ENCODE data around the gene SLN.

The SLN gene

DNA sequence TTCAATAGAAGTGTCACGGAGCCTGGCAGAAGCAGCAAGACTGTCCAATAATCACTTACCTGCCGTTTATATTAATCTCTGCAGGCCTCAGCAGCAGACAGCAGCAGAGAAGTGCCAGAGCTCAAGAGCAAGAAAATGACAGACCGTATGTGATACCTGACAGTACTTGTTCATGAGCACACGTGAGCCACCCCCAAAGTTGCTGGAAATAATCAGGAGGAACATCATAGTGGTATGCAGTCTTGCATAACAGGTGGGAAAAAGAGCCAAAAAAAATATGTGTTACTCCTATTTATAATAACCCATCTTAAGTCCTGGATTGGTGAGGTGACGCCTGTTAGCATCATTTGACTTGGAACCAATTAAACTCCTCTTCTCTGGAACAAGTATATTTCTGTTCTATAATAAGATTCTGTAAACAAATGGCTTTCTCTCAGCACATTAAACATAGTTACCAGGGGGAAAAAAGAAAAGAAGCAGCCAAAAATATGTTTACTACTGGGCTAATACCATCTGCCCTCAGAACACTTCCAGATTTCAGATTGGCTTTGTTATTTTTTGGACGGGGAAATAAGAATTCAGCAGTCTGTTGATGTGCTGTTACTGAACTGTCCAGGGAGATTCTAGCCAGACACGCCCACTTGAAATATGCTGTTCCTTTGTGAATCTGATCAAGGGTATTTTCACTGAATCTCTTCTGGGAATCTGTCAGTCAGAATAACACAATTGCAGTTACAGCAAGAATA lies 7.9 kb upstream of the SLN start:
- TF ChIP-seq, protein P1, sequence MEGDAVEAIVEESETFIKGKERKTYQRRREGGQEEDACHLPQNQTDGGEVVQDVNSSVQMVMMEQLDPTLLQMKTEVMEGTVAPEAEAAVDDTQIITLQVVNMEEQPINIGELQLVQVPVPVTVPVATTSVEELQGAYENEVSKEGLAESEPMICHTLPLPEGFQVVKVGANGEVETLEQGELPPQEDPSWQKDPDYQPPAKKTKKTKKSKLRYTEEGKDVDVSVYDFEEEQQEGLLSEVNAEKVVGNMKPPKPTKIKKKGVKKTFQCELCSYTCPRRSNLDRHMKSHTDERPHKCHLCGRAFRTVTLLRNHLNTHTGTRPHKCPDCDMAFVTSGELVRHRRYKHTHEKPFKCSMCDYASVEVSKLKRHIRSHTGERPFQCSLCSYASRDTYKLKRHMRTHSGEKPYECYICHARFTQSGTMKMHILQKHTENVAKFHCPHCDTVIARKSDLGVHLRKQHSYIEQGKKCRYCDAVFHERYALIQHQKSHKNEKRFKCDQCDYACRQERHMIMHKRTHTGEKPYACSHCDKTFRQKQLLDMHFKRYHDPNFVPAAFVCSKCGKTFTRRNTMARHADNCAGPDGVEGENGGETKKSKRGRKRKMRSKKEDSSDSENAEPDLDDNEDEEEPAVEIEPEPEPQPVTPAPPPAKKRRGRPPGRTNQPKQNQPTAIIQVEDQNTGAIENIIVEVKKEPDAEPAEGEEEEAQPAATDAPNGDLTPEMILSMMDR (IDR thresholded peaks at IDR 0.05; ENCODE audit: low read depth, low read length, missing control alignments): no peak
- H3K4me3 ChIP-seq (ENCODE audit: low read depth, low read length): no peak overlapping the region
- no peak for DNase-seq (ENCODE audit: low read depth)

DNA sequence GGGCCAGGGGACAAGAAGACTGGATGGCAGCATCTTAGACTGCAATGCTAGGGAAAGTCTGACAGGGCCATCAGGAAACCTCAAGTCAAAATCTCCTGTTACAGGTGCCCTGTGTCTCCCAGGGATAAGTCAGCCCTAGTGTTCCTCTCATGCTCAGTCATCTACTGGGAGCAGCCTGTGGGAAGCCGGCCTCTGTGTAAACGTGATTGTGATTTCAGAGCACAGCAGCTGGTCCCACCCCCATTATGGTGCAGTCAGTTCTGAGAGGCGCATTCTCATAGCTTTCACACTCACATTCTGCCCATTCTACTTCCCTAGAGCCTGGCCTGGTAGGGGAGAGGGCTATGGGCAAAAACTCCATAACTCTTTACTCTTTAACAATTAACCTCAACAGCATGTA lies 7.2 kb upstream of the SLN start:
- no peak for DNase-seq (ENCODE audit: low read depth)
- no peak overlapping the region for H3K4me3 ChIP-seq (ENCODE audit: low read depth, low read length)
- TF ChIP-seq, protein P1 (IDR thresholded peaks at IDR 0.05; ENCODE audit: low read depth, low read length, missing control alignments): no peak

DNA sequence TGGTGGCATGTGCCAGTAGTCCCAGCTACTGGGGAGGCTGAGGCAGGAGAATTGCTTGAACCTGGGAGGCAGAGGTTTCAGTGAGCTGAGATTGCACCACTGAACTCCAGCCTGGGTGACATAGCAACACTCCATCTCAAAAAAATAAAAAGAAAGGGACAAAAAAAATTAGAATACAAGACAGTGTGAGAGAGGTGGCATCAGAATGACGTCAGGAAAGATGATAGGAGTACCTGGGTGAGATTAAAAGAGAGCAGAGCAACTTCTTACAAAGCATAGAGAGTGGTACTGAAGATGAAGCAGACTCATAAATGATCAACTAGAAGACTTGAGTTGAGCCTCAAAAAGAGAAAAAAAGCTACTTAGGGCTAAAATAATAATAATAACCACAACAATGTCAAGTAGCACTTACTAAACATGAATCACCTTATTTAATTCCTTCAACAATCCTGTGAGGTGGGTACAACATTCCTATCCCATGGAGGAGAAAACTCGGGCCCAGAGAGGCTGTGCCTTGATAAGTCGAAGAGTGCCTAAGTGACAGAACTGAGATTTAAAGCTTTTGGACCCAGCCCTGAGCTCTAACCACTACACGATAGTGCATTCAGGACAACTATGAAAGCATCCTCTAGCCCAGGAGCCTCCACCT lies 5.2 kb upstream of the SLN start:
- TF ChIP-seq, protein P1 (IDR thresholded peaks at IDR 0.05; ENCODE audit: low read depth, low read length, missing control alignments): no peak
- no peak overlapping the region for H3K4me3 ChIP-seq (ENCODE audit: low read depth, low read length)
- DNase-seq (ENCODE audit: low read depth): no peak

DNA sequence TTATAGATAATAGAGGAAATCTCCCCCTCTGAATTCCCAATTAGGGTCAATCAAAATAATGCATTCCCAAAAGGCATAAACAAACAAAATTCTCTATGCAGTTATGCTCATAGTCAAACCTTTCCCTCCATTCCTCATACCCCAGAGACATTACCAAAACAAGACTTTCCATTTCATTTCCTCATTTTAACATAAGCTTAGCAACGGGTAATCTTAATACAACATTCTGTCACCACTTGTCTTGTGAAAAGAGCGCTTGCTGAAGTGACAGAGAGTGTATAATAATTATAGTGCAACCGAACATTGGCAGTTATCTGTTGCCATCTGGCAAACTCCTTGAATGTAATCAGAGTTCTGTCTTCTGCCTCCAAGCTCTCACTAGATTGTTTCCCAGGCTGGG lies 1.2 kb upstream of the SLN start:
- H3K4me3 ChIP-seq (ENCODE audit: low read depth, low read length): no peak overlapping the region
- no peak for DNase-seq (ENCODE audit: low read depth)
- TF ChIP-seq, protein P1 (IDR thresholded peaks at IDR 0.05; ENCODE audit: low read depth, low read length, missing control alignments): no peak

DNA sequence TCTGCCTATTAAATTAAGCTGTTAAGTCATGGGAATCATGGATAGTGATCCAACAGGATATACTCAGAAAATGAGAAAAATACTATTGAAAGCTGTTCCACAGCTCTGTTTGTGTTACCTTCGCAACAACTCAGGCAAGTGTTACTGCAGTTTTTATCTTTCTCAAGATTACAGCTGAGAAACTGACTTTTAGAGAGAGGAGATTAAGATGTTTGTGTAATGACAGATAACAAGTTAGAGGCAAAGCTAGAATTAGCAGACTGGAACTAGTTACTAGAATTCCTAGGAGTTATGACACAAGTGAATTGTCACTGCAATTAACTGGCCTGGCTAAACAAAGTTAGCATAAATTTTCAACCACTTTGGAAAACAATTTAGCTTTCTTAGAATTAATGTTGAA lies 1.6 kb downstream of the SLN start:
- no peak overlapping the region for H3K4me3 ChIP-seq (ENCODE audit: low read depth, low read length)
- TF ChIP-seq, protein P1 (IDR thresholded peaks at IDR 0.05; ENCODE audit: low read depth, low read length, missing control alignments): no peak
- no peak for DNase-seq (ENCODE audit: low read depth)

DNA sequence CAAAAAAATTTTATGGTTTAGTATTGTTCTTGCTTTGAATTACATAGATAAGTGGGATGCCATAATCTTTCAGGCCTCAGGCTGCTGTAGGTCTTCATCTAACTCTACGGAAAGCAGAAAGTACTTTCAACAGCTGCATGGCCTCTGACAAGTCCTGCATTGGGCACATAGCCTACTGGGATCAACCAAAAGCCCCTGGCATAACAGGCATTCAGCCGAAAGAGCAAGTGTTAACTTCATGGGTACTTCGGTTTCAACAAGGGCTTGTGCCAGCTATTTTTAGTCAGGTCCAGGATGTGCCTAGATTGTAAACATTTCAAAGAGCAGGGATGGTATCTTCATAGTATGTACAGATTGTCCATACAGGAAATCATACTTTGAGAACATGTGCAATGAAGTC lies 3.1 kb downstream of the SLN start:
- TF ChIP-seq, protein P1 (IDR thresholded peaks at IDR 0.05; ENCODE audit: low read depth, low read length, missing control alignments): no peak
- H3K4me3 ChIP-seq (ENCODE audit: low read depth, low read length): no peak overlapping the region

DNA sequence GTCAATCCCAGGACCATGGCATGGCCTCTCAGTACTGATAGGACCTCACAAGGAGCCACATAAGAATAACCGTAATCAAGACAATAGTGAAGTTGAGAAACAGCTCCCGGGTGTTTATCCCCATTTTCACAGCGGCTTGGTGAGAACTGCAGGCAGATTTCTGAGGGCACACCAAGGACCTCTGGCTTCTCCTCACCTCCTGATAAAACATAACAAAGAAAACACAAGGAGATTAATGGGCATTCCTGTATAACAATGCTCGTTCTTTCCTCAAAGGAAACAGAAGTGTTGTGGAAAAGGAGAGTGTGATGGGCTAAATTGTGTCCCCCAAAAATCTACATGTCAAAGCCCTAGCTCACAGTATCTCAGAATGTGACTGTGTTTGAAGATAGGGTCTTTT lies 4.0 kb downstream of the SLN start:
- TF ChIP-seq, protein P1 (IDR thresholded peaks at IDR 0.05; ENCODE audit: low read depth, low read length, missing control alignments): no peak
- no peak overlapping the region for H3K4me3 ChIP-seq (ENCODE audit: low read depth, low read length)
- DNase-seq (ENCODE audit: low read depth): no peak

More for the DNA sequence above, 3.1 kb downstream of the SLN start:
- DNase-seq (ENCODE audit: low read depth): no peak
